NB4 (cell line): ENCODE measurements around the gene DPYSL5.
A peak's percentile ranks its signal among the peaks of the same experiment; 100 is the strongest.
"Not testable (repeated sequence)": the region's sequence is repeated elsewhere in the genome, so short reads cannot be mapped to it uniquely, and the experiment has no call there.

Experiments used
- DNase-seq: peaks from one replicate; pipeline ENCODE4 v3.0.0; 2010; ENCODE audit warnings: low read depth
- H3K4me3 ChIP-seq: one replicate; pipeline ENCODE4 v1.5.1; 2011; ENCODE audit warnings: mild to moderate bottlenecking, low read depth, low read length, moderate library complexity
- MYC ChIP-seq: IDR thresholded peaks from 2 replicates; pipeline ENCODE4 v1.6.1; 2011; ENCODE audit warnings: low read depth, low read length
- POLR2A ChIP-seq: IDR thresholded peaks from 2 replicates; pipeline ENCODE4 v1.6.1; 2011; ENCODE audit warnings: mild to moderate bottlenecking; ENCODE audit not compliant: insufficient read length; ENCODE audit errors: extremely low read depth
- TF ChIP-seq, protein P1 (sequence below): IDR thresholded peaks from 2 replicates; pipeline ENCODE4 v1.6.1; 2011; ENCODE audit warnings: low read depth, low read length
- TF ChIP-seq, protein P2 (sequence below): IDR thresholded peaks from one replicate; pipeline ENCODE4 v1.5.1; 2012; ENCODE audit warnings: low read depth, low read length

The DPYSL5 gene

GRCh38 chr2:26809211-26809610 is 38.7 kb upstream of the DPYSL5 start:
- TF ChIP-seq, protein P1, sequence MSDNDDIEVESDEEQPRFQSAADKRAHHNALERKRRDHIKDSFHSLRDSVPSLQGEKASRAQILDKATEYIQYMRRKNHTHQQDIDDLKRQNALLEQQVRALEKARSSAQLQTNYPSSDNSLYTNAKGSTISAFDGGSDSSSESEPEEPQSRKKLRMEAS, result no peak
- TF ChIP-seq POLR2A, result no peak
- TF ChIP-seq MYC, result no peak
- TF ChIP-seq, protein P2, sequence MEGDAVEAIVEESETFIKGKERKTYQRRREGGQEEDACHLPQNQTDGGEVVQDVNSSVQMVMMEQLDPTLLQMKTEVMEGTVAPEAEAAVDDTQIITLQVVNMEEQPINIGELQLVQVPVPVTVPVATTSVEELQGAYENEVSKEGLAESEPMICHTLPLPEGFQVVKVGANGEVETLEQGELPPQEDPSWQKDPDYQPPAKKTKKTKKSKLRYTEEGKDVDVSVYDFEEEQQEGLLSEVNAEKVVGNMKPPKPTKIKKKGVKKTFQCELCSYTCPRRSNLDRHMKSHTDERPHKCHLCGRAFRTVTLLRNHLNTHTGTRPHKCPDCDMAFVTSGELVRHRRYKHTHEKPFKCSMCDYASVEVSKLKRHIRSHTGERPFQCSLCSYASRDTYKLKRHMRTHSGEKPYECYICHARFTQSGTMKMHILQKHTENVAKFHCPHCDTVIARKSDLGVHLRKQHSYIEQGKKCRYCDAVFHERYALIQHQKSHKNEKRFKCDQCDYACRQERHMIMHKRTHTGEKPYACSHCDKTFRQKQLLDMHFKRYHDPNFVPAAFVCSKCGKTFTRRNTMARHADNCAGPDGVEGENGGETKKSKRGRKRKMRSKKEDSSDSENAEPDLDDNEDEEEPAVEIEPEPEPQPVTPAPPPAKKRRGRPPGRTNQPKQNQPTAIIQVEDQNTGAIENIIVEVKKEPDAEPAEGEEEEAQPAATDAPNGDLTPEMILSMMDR, result no peak
- no peak overlapping the region for H3K4me3 ChIP-seq
- no peak for DNase-seq

DNA sequence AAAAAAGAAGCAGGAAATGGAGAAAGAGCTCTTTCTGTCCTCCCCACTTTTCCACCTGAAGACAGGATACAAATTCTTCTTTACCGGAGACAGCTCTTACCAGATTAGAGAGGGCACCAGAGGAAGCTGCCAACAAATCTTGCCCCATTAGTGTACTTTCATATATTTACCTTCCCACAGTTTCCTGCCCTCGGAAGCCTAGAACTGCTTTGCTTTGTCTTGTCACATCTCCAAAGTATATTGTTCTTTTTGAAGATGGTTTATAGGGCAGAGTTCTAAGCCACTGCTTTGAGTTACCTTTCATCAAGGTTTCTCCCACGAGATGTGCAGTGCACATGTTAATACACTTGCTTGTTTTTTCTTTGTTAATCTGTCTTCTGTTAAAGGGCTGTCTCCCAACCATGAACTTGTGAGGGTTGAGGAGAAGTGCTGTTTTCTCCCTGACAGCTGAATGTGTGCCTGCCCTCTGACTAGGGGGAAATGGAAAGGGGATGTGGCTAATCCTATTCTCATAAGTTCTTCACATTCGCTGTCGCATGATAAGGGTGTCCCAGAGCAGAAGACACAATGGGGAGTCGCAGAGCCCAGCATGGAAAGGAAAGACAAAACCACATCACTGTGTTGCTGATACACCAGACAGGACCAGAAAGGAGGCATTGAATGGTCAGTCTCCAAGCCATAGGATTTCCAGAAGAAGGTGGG is 37.9 kb upstream of the DPYSL5 start:
- DNase-seq, result peak; percentile 58
- no peak overlapping the region for H3K4me3 ChIP-seq
- TF ChIP-seq, protein P1, result peak; percentile 20; the same call in 1 of the 2 replicates
- TF ChIP-seq, protein P2, result no peak
- 0 out of 2 replicates have a peak, but pooled peaks have one; percentile 19 for TF ChIP-seq MYC

DNA sequence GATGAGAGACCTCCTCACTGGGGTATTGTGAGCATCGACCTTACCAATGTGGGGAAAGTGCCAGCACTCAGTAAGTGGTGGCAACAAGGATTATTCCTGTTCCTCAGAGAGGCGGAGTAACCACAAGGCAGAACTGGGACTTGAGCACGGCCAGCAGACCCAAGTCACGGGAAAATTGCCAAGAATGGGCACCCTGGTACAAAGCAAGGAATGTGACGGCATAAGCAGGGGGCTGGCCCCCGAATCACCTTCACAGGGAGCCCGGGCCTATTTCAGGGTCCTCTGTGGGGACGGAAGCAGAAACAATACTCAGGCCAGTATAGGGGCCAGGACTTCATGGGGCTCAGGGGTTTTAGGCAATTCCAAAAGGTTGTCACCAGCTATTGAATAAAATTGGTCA is 36.7 kb upstream of the DPYSL5 start:
- H3K4me3 ChIP-seq, result no peak overlapping the region
- DNase-seq, result no peak

DNA sequence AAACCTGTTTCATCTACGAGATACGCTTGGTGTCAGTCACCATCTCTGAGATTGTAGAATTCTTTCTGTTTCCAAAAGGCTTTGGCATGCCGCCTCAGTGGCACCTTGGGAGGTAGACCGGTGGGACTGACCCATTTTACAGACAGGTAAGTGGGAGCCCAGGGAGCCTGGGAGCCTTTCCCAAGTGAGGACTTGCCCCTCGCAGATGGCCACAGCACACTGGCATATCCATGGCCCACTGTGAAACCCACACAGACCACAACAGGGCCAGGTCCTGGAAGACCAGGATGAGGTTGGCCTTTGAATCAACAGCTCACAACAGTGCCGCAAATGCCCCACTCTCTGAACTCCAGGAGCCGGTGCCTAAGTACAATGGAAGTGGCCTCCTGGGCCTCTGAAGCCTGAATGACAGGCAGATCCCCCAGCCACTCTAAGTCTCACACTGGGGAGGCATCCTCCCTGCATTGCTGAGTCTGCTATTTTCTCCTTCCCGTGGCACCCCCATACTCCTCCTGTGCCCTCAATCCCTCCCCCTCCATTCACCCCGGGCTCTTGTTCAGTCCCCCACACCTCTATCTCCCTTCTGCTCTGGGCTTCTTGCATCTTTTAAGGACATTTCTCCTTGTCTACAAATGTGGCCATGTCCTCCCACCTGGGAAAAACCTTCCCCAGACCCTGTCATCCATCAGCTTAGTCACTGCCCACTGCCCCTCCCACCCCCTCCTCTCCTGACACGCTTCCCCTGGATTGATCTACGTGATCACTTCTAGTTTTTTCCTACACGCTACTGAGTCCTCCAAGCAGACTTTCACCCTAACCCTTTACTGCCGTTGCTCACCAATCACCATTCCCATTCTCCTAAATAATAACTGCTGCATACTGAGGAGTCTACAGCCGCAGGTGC is 35.9 kb upstream of the DPYSL5 start:
- no peak for DNase-seq
- H3K4me3 ChIP-seq, result no peak overlapping the region
- TF ChIP-seq POLR2A (no peak), MYC (no peak)
- TF ChIP-seq, protein P2, result no peak
- TF ChIP-seq, protein P1, result no peak

More for the DNA sequence above, 36.7 kb upstream of the DPYSL5 start:
- TF ChIP-seq, protein P2, result no peak
- TF ChIP-seq, protein P1, result no peak
- TF ChIP-seq MYC (no peak), POLR2A (no peak)

DNA sequence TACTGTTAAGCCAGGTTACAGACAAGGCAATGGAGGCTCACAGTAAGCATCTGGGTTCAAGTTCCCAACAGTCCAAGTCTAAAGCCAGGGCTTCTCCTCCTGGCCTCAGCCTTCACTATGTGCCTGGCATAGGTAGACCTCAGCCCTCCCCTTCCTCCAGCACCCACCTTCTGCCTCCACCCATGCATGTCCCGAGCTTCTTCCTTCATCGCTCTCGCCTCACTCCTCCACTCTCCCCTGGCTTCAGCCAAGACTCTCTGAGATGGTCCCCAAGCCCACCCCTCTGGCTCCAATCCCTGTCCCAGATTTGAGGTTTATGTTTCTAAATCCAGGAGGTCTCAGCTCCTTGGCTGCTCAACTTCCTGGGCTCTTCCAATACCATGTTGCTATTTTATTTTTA is 35.2 kb upstream of the DPYSL5 start:
- H3K4me3 ChIP-seq, result no peak overlapping the region
- no peak for DNase-seq
- TF ChIP-seq POLR2A, result no peak
- TF ChIP-seq, protein P1, result no peak
- TF ChIP-seq MYC, result no peak
- TF ChIP-seq, protein P2, result no peak

- not testable (repeated sequence) for DNase-seq, H3K4me3 ChIP-seq
Observed at GRCh38 chr2:26814072-26814765, 33.7 kb upstream of the DPYSL5 start.
